IPS-20b (cell line): ENCODE data around the gene NEK10.
"Not testable (repeated sequence)": the region's sequence is repeated elsewhere in the genome, so short reads cannot be mapped to it uniquely, and the experiment has no call there.

Experiments used
- H3K27ac ChIP-seq: one replicate; pipeline ENCODE4 v1.5.1; 2013; ENCODE audit warnings: low read length
- H3K27me3 ChIP-seq: 2 replicates; pipeline ENCODE4 v1.6.1; 2013; ENCODE audit warnings: mild to moderate bottlenecking, low read length, inconsistent platforms; ENCODE audit not compliant: insufficient read depth
- H3K36me3 ChIP-seq: 2 replicates; pipeline ENCODE4 v1.6.1; 2013; ENCODE audit warnings: low read depth, mild to moderate bottlenecking, inconsistent platforms, low read length, moderate library complexity; ENCODE audit not compliant: insufficient read depth
- H3K4me1 ChIP-seq: 2 replicates; pipeline ENCODE4 v1.6.1; 2013; ENCODE audit warnings: mild to moderate bottlenecking, control low read depth, inconsistent platforms, low read length, moderate library complexity; ENCODE audit not compliant: insufficient read depth
- H3K4me3 ChIP-seq: 2 replicates; pipeline ENCODE4 v1.5.1; 2013; ENCODE audit warnings: mild to moderate bottlenecking, low read length, inconsistent platforms
- H3K9ac ChIP-seq: 2 replicates; pipeline ENCODE4 v1.6.1; 2013; ENCODE audit warnings: low read depth, mild to moderate bottlenecking, inconsistent platforms, low read length, moderate library complexity
- H3K9me3 ChIP-seq: 2 replicates; pipeline ENCODE4 v1.6.1; 2013; ENCODE audit warnings: mild to moderate bottlenecking, low read depth, low read length, inconsistent platforms; ENCODE audit not compliant: insufficient read depth

The NEK10 gene

DNA sequence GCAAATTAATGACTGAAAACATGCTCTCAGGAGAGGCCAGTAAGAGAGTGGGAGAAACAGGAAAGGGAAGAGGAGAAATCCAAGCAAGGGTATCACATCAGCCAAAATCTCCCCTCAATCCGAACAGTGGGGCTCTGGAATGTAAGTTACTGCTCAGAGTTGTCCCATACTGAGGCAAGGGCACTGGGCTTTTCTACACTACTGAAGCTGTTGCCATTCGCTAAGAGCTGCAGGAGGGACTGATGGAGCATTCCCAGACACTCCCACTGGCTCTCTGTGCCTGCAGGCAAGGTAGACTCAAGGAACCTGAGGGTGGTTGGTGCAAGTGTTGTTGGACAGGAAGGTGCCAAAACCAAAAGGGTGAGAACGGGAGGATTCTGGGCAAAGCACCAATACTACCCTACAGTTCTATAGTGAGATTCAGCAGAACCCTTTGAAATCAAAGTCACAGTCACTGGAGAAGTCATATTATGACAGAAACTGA lies 46.1 kb downstream of the NEK10 start:
- no peak overlapping the region for H3K4me3 ChIP-seq
- no peaks in the 10 kb centered on the region for H3K36me3 ChIP-seq
- no peaks in the 10 kb centered on the region for H3K4me1 ChIP-seq

DNA sequence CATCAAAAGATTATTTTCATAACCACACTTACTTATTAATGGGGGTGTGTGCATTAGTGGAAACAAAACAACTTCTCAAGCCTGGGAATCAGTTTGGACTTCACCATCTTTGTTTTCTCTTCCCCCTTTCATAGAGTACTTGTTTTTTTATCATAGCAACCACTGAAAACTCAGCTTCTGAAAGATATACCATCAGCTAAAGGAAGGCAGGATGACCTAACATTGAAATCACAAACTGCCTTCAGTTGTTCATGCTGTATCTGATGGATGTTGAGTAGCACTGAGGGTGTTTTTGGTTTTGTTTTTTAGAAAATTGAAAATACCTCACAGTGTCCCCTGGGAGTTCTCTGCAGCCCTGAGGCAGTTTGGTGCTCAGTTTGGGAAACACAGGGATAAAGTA lies 46.5 kb downstream of the NEK10 start:
- Histone ChIP-seq H3K9me3 (no peaks in the 10 kb centered on the region), H3K4me3 (no peak overlapping the region), H3K27me3 (no peaks in the 10 kb centered on the region), H3K27ac (no peak overlapping the region), H3K9ac (no peak overlapping the region), H3K4me1 (no peaks in the 10 kb centered on the region), H3K36me3 (no peaks in the 10 kb centered on the region)

More for the DNA sequence above, 46.1 kb downstream of the NEK10 start:
- no peak overlapping the region for H3K27ac ChIP-seq
- H3K9me3 ChIP-seq = no peaks in the 10 kb centered on the region
- H3K27me3 ChIP-seq = no peaks in the 10 kb centered on the region
- no peak overlapping the region for H3K9ac ChIP-seq

DNA sequence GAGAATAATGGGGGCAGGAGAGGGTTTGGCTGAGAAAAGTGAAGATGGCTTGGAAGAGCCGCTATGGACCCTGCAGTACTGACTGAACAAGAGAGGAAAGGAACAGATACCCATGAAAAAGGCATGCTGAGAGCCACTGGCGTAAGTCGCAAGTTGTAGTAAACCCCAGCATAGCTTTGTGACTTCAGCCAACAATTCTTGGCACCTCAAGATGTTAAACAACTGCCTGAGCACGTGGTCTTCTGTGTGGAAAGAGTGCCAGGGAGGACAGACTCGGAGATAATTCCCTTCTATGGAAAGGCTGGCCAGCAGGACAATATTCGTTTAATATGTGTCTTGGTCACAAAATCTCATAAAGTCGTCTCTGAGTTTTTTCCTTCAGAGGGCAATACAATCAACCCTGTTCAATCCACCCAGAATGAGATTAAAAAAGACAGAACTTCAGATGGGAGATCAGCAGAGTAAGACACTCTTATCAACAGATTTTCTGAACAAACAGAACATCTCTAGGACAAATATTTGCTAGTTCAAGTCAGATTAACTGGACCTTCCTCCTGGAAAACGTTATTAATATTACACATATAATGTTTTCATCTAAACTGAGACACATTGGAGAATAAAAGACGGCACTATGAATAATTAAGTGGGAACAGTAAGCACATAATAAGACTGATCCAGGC lies 49.2 kb downstream of the NEK10 start:
- Histone ChIP-seq H3K4me3 (no peak overlapping the region), H3K27me3 (no peaks in the 10 kb centered on the region), H3K9me3 (no peaks in the 10 kb centered on the region), H3K36me3 (no peaks in the 10 kb centered on the region), H3K27ac (no peak overlapping the region), H3K4me1 (no peaks in the 10 kb centered on the region), H3K9ac (no peak overlapping the region)

DNA sequence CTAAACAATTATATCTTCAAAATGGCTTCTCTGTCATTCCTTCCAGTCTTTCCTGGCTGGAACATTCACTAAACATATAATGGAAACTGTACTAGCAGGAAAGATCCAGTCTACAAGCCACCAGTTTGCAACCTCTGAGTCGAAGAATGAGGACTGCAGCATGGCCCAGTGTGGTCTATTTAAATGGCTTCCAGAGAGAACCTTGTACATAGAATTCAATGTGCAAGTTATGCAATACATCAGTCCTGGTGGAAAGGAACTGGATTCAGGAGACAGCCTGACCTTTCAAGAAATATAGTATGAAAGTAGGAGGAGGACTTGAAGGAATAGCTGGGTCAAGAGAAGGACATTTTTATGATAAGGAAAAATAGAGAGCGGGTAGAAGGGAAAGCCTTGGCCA lies 49.9 kb downstream of the NEK10 start:
- H3K9me3 ChIP-seq = no peaks in the 10 kb centered on the region
- no peaks in the 10 kb centered on the region for H3K4me1 ChIP-seq
- H3K27ac ChIP-seq = no peak overlapping the region

DNA sequence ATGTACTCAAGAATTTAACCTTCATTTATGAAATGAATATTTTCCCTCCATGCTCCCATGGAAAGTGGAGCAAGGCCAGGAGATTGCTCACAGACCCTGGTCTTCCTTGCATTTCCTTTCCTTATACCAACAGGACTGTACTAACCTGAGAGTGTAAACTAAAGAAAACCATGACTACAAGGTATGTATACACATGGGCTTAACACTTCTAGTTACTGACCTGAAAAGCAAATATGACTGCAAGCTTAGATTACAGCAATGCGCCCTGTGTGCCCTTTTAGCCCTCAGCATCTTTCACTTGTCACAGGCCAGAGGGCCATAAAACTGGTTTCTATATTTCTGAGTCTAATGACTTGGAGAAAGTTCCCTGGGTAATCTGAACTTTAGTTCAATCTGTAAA lies 52.1 kb downstream of the NEK10 start:
- no peaks in the 10 kb centered on the region for H3K27me3 ChIP-seq
- no peaks in the 10 kb centered on the region for H3K9me3 ChIP-seq
- no peak overlapping the region for H3K27ac ChIP-seq
- no peak overlapping the region for H3K4me3 ChIP-seq
- H3K4me1 ChIP-seq = no peaks in the 10 kb centered on the region
- H3K36me3 ChIP-seq = no peaks in the 10 kb centered on the region
- H3K9ac ChIP-seq = no peak overlapping the region

More for the DNA sequence above, 49.9 kb downstream of the NEK10 start:
- H3K27me3 ChIP-seq = no peaks in the 10 kb centered on the region
- H3K4me3 ChIP-seq = no peak overlapping the region
- H3K9ac ChIP-seq = no peak overlapping the region
- H3K36me3 ChIP-seq = no peaks in the 10 kb centered on the region

DNA sequence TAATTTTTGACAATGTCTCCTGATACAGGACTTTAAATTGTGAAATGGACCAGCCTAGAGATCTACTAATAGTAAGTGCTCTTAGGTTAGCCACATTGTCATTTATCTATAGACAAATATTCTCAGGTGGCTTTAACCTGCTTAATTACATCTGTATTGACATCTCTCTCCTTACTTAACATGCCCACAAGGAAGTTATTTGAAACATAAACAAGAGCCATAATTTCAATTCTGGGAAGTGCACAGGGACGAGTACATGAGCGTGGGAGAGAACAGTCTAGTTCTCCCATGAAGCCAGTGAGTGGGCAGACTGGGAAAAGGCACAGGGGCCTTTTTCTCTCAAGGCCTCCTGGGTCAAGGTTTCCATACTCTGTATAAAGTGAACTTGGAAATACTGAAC lies 54.2 kb downstream of the NEK10 start:
- Histone ChIP-seq H3K27me3 (no peaks in the 10 kb centered on the region), H3K4me1 (no peaks in the 10 kb centered on the region), H3K9me3 (no peaks in the 10 kb centered on the region), H3K4me3 (no peak overlapping the region), H3K9ac (no peak overlapping the region), H3K27ac (no peak overlapping the region), H3K36me3 (no peaks in the 10 kb centered on the region)

DNA sequence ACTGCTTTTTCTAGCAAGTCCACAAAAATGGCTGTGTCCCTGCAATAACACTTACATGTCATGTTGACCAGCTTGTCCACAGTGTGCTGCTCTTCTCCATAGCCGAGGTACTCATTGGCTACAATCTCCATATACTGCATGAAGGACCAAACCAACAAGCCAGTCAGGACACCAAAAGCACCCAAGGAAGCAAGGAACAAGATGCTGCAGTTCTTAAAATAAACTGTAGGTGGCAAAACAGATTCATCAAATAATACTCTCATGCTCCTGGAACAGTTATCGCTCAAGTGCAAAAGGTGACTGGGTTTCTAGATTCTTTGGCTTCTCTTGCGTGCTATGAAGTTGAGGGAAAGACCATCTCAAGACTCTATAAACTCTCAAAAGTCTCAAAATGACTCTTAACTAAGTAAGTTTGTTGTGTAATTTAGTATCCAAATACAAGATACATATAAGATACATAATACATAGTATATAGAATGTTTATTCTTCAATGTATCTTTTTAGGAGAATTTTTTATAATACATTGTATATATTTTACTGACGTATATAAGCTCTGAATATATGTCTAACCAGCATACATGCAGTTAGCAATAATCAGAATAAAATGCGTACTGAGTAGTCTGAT lies 57.0 kb downstream of the NEK10 start:
- Histone ChIP-seq H3K27me3 (no peaks in the 10 kb centered on the region), H3K4me1 (no peaks in the 10 kb centered on the region), H3K27ac (no peak overlapping the region), H3K4me3 (no peak overlapping the region), H3K9ac (no peak overlapping the region), H3K36me3 (no peaks in the 10 kb centered on the region), H3K9me3 (no peaks in the 10 kb centered on the region)

DNA sequence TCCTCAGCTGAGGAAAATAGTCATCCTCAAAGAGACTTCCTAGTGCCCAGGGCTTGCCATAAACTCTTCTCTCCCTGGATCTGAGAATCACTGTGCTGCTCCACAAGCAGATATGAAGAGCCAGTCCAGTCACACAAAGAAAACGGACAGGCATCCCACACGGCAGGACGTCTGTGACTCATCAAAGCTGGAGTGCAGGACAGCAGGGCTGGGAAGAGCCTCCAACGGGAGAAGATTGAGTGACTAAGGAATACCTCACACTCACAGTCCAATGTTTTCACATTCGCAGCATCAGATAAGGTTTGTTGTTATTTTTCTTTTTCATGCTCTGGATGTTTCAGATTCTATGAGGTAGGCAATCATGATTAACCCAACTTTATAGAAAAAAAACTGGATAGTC lies 57.8 kb downstream of the NEK10 start:
- Histone ChIP-seq H3K9ac (no peak overlapping the region), H3K4me1 (no peaks in the 10 kb centered on the region), H3K9me3 (no peaks in the 10 kb centered on the region), H3K36me3 (no peaks in the 10 kb centered on the region), H3K4me3 (no peak overlapping the region), H3K27me3 (no peaks in the 10 kb centered on the region), H3K27ac (no peak overlapping the region)

DNA sequence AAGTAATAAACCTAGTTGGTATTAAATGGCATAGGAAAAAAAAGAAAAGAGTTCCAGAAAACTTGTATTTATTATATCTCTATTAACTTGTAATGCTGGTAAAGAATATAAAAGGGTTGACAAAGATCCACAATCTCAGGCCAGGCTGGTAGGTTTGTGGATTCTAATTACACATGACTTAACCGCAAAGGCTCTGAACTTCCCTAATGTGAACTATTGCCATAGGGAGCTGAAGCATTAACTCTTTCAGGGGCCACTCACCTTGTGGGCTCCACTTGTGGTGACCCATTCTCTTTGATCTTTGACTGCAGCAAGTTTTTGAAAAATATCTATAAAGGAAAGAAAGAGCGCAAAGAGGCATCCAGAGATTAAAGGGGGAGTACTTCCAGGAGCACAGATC lies 58.5 kb downstream of the NEK10 start:
- H3K4me1 ChIP-seq = no peaks in the 10 kb centered on the region
- no peak overlapping the region for H3K9ac ChIP-seq
- H3K4me3 ChIP-seq = no peak overlapping the region
- H3K9me3 ChIP-seq = no peaks in the 10 kb centered on the region
- H3K27me3 ChIP-seq = no peaks in the 10 kb centered on the region
- H3K36me3 ChIP-seq = no peaks in the 10 kb centered on the region
- no peak overlapping the region for H3K27ac ChIP-seq

DNA sequence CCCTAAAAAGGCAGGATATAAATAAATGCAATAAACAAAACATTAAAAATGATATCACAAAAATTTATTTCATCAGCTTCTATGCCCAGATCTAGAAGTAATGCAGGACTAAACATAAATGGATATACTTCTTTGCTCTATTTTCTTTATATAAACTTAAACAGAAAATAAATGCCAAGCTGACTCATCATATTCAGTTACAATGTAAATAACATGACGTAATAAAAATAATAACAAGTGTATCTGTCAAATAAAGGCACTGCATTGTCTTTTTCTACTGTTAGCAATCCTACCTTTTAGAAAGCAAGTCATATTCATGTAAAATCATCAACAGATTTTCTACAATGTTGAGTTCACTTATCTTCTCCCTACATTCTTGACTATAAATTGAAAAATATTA lies 61.6 kb downstream of the NEK10 start:
- Histone ChIP-seq H3K9ac (no peak overlapping the region), H3K36me3 (no peaks in the 10 kb centered on the region), H3K27me3 (no peaks in the 10 kb centered on the region), H3K9me3 (no peaks in the 10 kb centered on the region), H3K4me3 (no peak overlapping the region), H3K27ac (no peak overlapping the region), H3K4me1 (no peaks in the 10 kb centered on the region)

DNA sequence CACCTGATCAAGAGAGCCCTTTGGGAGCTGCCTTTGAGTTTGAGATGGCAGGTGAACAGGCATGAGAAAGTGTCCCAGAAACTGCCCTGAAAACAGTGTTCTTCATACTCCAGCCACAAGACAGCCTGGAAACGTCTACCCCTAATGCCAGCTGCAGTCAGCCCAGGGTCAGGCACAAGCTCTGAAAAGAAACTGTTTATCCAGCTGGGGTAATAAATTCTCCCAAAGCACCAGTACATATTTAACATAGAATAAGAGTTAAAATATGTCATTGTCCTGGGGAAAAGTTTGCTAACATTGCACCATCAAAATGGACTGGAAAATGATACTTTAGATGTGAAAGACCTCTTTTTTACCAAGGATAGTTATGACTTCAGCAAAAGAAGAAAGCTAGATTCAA lies 66.3 kb downstream of the NEK10 start:
- H3K36me3 ChIP-seq = no peaks in the 10 kb centered on the region

DNA sequence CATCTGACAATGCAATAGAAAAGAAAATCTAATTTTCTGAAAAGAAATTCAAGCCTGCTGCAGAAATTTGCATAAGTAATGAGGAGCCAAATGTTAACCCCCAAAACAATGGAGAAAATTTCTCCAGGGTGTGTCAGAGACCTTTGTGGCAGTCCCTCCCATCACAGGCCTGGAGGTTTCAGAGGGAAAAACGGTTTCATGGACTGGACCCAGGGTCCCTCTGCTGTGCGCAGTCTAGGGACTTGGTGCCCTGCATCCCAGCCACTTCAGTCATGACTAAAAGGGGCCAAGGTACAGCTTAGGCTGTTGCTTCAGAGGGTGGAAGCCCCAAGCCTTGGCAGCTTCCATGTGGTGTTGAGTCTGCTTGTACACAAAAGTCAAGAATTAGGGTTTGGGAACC lies 70.2 kb downstream of the NEK10 start:
- H3K9ac ChIP-seq, H3K4me1 ChIP-seq, H3K36me3 ChIP-seq, H3K4me3 ChIP-seq, H3K27ac ChIP-seq, H3K27me3 ChIP-seq: not testable (repeated sequence)
- peaks cover 15% of the 10 kb centered on the region for H3K9me3 ChIP-seq

More for the DNA sequence above, 66.3 kb downstream of the NEK10 start:
- no peak overlapping the region for H3K27ac ChIP-seq
- H3K4me1 ChIP-seq = no peaks in the 10 kb centered on the region
- H3K9me3 ChIP-seq = peaks cover 15% of the 10 kb centered on the region
- no peak overlapping the region for H3K9ac ChIP-seq
- no peak overlapping the region for H3K4me3 ChIP-seq
- H3K27me3 ChIP-seq = no peaks in the 10 kb centered on the region
